ENCODE measurements around the gene TMEFF2. TPM values are rescaled to one million over a fixed set of nuclear protein-coding genes. Genes with fewer than 3 reads are reported as not detected.

TMEFF2 gene
- total and polyA plus RNA-seq, 4 donors, result 0.08 TPM; not detected in 3

GRCh38 chr2:191899410-191899809, 295.3 kb downstream of the TMEFF2 start:
- 83% methylated on average over 2 of the region's 2 CpGs for WGBS
- H3K27ac ChIP-seq (ENCODE audit: low read depth in 1 of 2, low read length in 2 of 2), result no peak overlapping the region
- no peaks in the 10 kb centered on the region for H3K9me3 ChIP-seq (ENCODE audit: control insufficient read depth in 4 of 4, low read length in 3 of 4)
- no peaks in the 10 kb centered on the region for H3K36me3 ChIP-seq (ENCODE audit: control insufficient read depth in 4 of 4, insufficient read depth in 3 of 4, low read depth in 1 of 4, low read length in 3 of 4)
- TF ChIP-seq CTCF (IDR thresholded peaks at IDR 0.05; ENCODE audit: low read depth, low read length, missing input control) (no peak), FOXA1 (IDR thresholded peaks at IDR 0.05) (no peak), RAD21 (IDR thresholded peaks at IDR 0.05) (no peak), HNF4A (conservative IDR thresholded peaks at IDR 0.05) (no peak)
- H3K4me1 ChIP-seq (ENCODE audit: control insufficient read depth in 4 of 4, insufficient read depth in 4 of 4, low read length in 3 of 4), result no peaks in the 10 kb centered on the region
- no peak overlapping the region for H3K9ac ChIP-seq (ENCODE audit: low read depth in 1 of 2, low read length in 2 of 2)
- no peak for DNase-seq (ENCODE audit: low spot score)
- no peaks in the 10 kb centered on the region for H3K27me3 ChIP-seq (ENCODE audit: control insufficient read depth in 4 of 4, insufficient read depth in 4 of 4, low read length in 3 of 4)
- no peak overlapping the region for H3K4me3 ChIP-seq (ENCODE audit: low read depth in 1 of 3, low read length in 3 of 3)
